Raji (cell line): Measurements from ENCODE around the gene RPLP2.

Source experiments
- POLR2A ChIP-seq: IDR thresholded peaks from 2 replicates; pipeline ENCODE4 v1.6.1; 2011; ENCODE audit warnings: low read depth, low read length, control low read depth; ENCODE audit not compliant: insufficient read depth

Gene RPLP2

GRCh38 chr11:859394-860131 is 49.8 kb downstream of the RPLP2 start:
- no peak for TF ChIP-seq POLR2A

DNA sequence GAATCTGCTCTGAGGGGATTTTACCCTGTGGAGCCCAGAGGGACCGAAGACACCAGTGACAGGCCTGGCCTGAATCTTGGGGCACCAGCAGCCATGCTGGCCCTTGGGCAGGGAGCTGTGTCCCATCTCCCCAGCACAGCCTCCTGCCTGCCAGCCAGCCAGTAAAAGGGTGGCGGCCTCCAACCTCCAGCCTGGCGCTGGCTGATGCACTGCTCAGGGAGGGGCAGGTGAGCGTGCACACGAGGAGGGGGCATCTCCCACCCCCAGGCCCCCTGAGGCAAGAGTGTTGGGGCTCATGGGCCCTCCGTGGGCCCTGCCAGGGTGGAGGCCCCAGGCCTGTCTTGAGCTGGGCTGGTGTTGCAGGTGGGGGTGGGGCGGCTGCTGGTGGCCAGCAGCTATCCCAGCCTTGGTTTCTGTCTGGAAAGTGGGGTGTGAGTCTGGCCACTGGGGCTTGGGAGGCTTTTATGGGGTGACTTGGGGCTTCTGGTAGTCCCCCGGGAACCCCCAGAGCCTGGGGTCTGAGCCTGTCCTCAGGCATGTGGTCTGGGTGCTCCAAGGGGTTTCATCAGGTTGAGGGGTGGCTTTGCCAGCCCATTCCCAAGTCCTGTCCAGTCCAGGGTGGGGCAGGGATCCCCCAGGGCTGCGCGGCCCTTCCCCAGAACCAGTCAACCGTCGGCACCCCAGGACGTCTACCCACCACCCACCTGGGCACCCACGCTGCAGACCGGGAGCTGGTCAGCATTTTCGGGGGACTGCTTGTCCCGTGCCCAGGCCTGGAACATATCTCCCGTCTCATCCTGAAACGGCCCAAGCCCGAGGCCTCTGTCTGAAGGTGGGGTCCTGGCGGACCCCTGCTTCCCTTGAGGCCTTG is 50.7 kb downstream of the RPLP2 start:
- no peak for TF ChIP-seq POLR2A

- TF ChIP-seq POLR2A, result no peak
Observed at GRCh38 chr11:861105-861479, 51.3 kb downstream of the RPLP2 start.

GRCh38 chr11:862081-862661 is 52.4 kb downstream of the RPLP2 start:
- peak; percentile 12; the same call in 1 of the 2 replicates for TF ChIP-seq POLR2A
